HepG2 (cell line): ENCODE results near the gene ADAM8. TPM values are rescaled to one million over a fixed set of nuclear protein-coding genes. Genes with fewer than 3 reads are reported as not detected.
A peak's percentile ranks its signal among the peaks of the same experiment; 100 is the strongest.

Experiments used
- ARNT ChIP-seq: fragments of 450-650 bp; IDR thresholded peaks from 2 replicates; pipeline ENCODE4 v1.6.1; 2017
- CHCHD3 ChIP-seq: sonication (generic); formaldehyde crosslinking; IDR thresholded peaks from 2 replicates; pipeline ENCODE4 v1.8.0; 2022; ENCODE audit warnings: mild to moderate bottlenecking, missing genetic modification reagents, moderate library complexity
- FLYWCH1 ChIP-seq: sonication (generic); formaldehyde crosslinking; IDR thresholded peaks from 2 replicates; pipeline ENCODE4 v1.8.1; 2023; ENCODE audit warnings: mild to moderate bottlenecking, missing genetic modification reagents
- KAT7 ChIP-seq: IDR thresholded peaks from 2 replicates; pipeline ENCODE4 v1.6.1; 2018; ENCODE audit warnings: borderline replicate concordance, missing compliant biosample characterization
- KDM1A ChIP-seq: IDR thresholded peaks from 2 replicates; pipeline ENCODE4 v1.6.1; 2016; ENCODE audit warnings: missing compliant biosample characterization
- KLF9 ChIP-seq: IDR thresholded peaks from 2 replicates; pipeline ENCODE4 v1.6.1; 2016; ENCODE audit warnings: low read depth
- MIER3 ChIP-seq: IDR thresholded peaks from 2 replicates; pipeline ENCODE4 v1.6.1; 2016; ENCODE audit warnings: missing compliant biosample characterization, borderline replicate concordance
- NFYB ChIP-seq: sonication (generic); formaldehyde crosslinking; IDR thresholded peaks from 2 replicates; pipeline ENCODE4 v1.4.0; 2020; ENCODE audit warnings: missing genetic modification reagents
- NR2F2 ChIP-seq: IDR thresholded peaks from 2 replicates; pipeline ENCODE4 v1.6.1; 2012; ENCODE audit warnings: low read depth, inconsistent platforms, borderline replicate concordance
- POGK ChIP-seq: sonication (generic); formaldehyde crosslinking; conservative IDR thresholded peaks from 2 replicates; pipeline ENCODE4 v1.8.0; 2022; ENCODE audit warnings: mild to moderate bottlenecking, moderate library complexity, missing genetic modification reagents
- PRDM4 ChIP-seq: sonication (generic); formaldehyde crosslinking; IDR thresholded peaks from 2 replicates; pipeline ENCODE4 v1.9.0; 2021; ENCODE audit warnings: missing genetic modification reagents, borderline replicate concordance
- SIN3A ChIP-seq: IDR thresholded peaks from 2 replicates; pipeline ENCODE4 v1.6.1; 2011; ENCODE audit warnings: low read depth, mild to moderate bottlenecking, control low read depth, low read length, borderline replicate concordance
- SIX1 ChIP-seq: sonication (generic); formaldehyde crosslinking; IDR thresholded peaks from 2 replicates; pipeline ENCODE4 v1.4.0; 2020; ENCODE audit warnings: missing genetic modification reagents, borderline replicate concordance
- SMAD9 ChIP-seq: sonication (generic); formaldehyde crosslinking; IDR thresholded peaks from 2 replicates; pipeline ENCODE4 v1.5.1; 2020; ENCODE audit warnings: mild to moderate bottlenecking, missing genetic modification reagents
- SNAPC5 ChIP-seq: sonication (generic); formaldehyde crosslinking; IDR thresholded peaks from 2 replicates; pipeline ENCODE4 v1.8.1; 2023; ENCODE audit warnings: mild to moderate bottlenecking, missing genetic modification reagents, borderline replicate concordance
- U2AF2 ChIP-seq: fragments of 200-400 bp; formaldehyde crosslinking; IDR thresholded peaks from 2 replicates; pipeline ENCODE4 v1.6.1; 2017; ENCODE audit warnings: low read depth, mild to moderate bottlenecking, low read length
- ZFP1 ChIP-seq: IDR thresholded peaks from 2 replicates; pipeline ENCODE4 v1.6.1; 2016
- ZNF224 ChIP-seq: sonication (generic); formaldehyde crosslinking; IDR thresholded peaks from 2 replicates; pipeline ENCODE4 v1.5.0; 2020; ENCODE audit warnings: mild to moderate bottlenecking, missing genetic modification reagents
- ZNF737 ChIP-seq: sonication (generic); formaldehyde crosslinking; IDR thresholded peaks from 2 replicates; pipeline ENCODE4 v1.5.0; 2020; ENCODE audit warnings: missing genetic modification reagents, mild to moderate bottlenecking, borderline replicate concordance
- ZNF761 ChIP-seq: sonication (generic); formaldehyde crosslinking; conservative IDR thresholded peaks from 2 replicates; pipeline ENCODE4 v1.4.0; 2020; ENCODE audit warnings: mild to moderate bottlenecking, missing genetic modification reagents
- ZNF766 ChIP-seq: sonication (generic); formaldehyde crosslinking; IDR thresholded peaks from 2 replicates; pipeline ENCODE4 v1.5.0; 2020; ENCODE audit warnings: missing genetic modification reagents, borderline replicate concordance
- ZNF792 ChIP-seq: IDR thresholded peaks from 2 replicates; pipeline ENCODE4 v1.6.1; 2016
- ZSCAN9 ChIP-seq: IDR thresholded peaks from 2 replicates; pipeline ENCODE4 v1.6.1; 2016; ENCODE audit warnings: borderline replicate concordance
- ZXDC ChIP-seq: sonication (generic); formaldehyde crosslinking; IDR thresholded peaks from 2 replicates; pipeline ENCODE4 v1.5.0; 2020; ENCODE audit warnings: mild to moderate bottlenecking, missing genetic modification reagents
- polyA plus RNA-seq, 8 experiments: library from polyadenylated mRNA; depleted of rRNA in 3 of 8; stranded (reverse) in 7 of 8; unstranded in 1 of 8; fragments of >200 nt; fragmentation: Illumina TruSeq in 4 of 8; extraction: Trizol in 4 of 8; gene quantifications; 2 replicates each; pipeline versions ENCODE4 v1.2.1 to v1.2.3, GENCODE V29; 2011 to 2016; ENCODE audit warnings: low read depth in 4 of 8, missing spikeins in 1 of 8, mixed read lengths in 1 of 8; ENCODE audit not compliant: insufficient read depth in 1 of 8
- total RNA-seq, 5 experiments: library from RNA; depleted of rRNA; stranded (reverse); fragments of >200 nt; fragmentation: Illumina TruSeq; extraction: Trizol; gene quantifications; 2 replicates each; pipeline ENCODE4 v1.2.3, GENCODE V29; 2016; ENCODE audit warnings: low read depth in 1 of 5

Gene ADAM8
- total and polyA plus RNA-seq, 2 of the 13 experiments (the other 11 are each of a cell fraction or from before 2014, with no cell fraction given): 0.24 to 0.93 TPM

- TF ChIP-seq PRDM4 (CRISPR knock-in tag): no peak
- no peak for TF ChIP-seq MIER3 (CRISPR knock-in tag)
- no peak for TF ChIP-seq CHCHD3 (CRISPR knock-in tag)
- TF ChIP-seq ZNF792 (CRISPR knock-in tag): 0 out of 2 replicates have a peak, but pooled peaks have one; percentile 26
- no peak for TF ChIP-seq SIX1 (CRISPR knock-in tag)
- TF ChIP-seq ARNT: no peak
- no peak for TF ChIP-seq U2AF2
- TF ChIP-seq KLF9 (CRISPR knock-in tag): no peak
- TF ChIP-seq POGK (CRISPR knock-in tag): no peak
- no peak for TF ChIP-seq NR2F2
- TF ChIP-seq ZNF224: no peak
- TF ChIP-seq ZNF766 (CRISPR knock-in tag): no peak
- no peak for TF ChIP-seq ZNF737 (CRISPR knock-in tag)
- TF ChIP-seq FLYWCH1: 0 out of 2 replicates have a peak, but pooled peaks have one; percentile 77
- TF ChIP-seq KDM1A (CRISPR knock-in tag): no peak
- no peak for TF ChIP-seq SNAPC5 (CRISPR knock-in tag)
- TF ChIP-seq ZSCAN9 (CRISPR knock-in tag): no peak
- TF ChIP-seq ZXDC (CRISPR knock-in tag): no peak
- TF ChIP-seq ZFP1 (CRISPR knock-in tag): no peak
- TF ChIP-seq SIN3A: peak; percentile 38; the same call in 1 of the 2 replicates
- TF ChIP-seq ZNF761 (CRISPR knock-in tag): no peak
- TF ChIP-seq KAT7: no peak
- TF ChIP-seq SMAD9: no peak
- TF ChIP-seq NFYB: no peak
Measured at GRCh38 chr10:133308421-133309099, 31.9 kb upstream of the ADAM8 start, which contains the start of the genes TUBGCP2 and ZNF511 (continued).
